ENCODE results near the gene GBGT1. TPM values are rescaled to one million over a fixed set of nuclear protein-coding genes. Genes with fewer than 3 reads are reported as not detected.

Gene GBGT1
- total RNA-seq, 6 experiments from 2014 or later = 1.1 to 2.8 (median 1.7) TPM

DNA sequence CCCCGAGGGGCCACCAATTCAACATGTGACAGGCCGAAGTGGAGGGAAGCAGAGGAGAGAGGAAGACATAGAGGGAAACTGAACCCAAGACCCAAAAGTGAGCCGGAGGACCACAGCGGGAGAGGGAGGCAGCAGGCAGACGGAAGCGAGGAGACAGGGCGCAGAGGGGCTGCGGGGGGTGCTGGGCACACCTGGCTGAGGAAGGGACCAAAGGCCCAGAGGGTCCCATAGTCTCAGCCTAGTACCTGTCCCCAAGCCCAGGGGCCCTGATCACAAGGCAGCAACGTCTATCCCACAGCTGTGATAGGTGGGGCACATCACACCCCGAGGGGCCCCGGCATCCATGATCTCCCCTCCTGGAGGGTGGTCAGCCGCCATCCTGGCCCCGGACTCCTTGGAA is 35.6 kb downstream of the GBGT1 start:
- H3K27ac Mint-ChIP-seq = no peak overlapping the region
- TF ChIP-seq, protein P1, sequence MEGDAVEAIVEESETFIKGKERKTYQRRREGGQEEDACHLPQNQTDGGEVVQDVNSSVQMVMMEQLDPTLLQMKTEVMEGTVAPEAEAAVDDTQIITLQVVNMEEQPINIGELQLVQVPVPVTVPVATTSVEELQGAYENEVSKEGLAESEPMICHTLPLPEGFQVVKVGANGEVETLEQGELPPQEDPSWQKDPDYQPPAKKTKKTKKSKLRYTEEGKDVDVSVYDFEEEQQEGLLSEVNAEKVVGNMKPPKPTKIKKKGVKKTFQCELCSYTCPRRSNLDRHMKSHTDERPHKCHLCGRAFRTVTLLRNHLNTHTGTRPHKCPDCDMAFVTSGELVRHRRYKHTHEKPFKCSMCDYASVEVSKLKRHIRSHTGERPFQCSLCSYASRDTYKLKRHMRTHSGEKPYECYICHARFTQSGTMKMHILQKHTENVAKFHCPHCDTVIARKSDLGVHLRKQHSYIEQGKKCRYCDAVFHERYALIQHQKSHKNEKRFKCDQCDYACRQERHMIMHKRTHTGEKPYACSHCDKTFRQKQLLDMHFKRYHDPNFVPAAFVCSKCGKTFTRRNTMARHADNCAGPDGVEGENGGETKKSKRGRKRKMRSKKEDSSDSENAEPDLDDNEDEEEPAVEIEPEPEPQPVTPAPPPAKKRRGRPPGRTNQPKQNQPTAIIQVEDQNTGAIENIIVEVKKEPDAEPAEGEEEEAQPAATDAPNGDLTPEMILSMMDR (IDR thresholded peaks at IDR 0.05) = no peak
- H3K27me3 Mint-ChIP-seq (ENCODE audit: insufficient read depth) = peaks cover 4% of the 10 kb centered on the region
- H3K9me3 Mint-ChIP-seq = no peaks in the 10 kb centered on the region
- peaks cover 26% of the 10 kb centered on the region for H3K4me1 Mint-ChIP-seq (ENCODE audit: low read depth)
- no peak overlapping the region for H3K4me3 Mint-ChIP-seq
- DNase-seq = no peak
- H3K36me3 Mint-ChIP-seq (ENCODE audit: low read depth) = no peaks in the 10 kb centered on the region

DNA sequence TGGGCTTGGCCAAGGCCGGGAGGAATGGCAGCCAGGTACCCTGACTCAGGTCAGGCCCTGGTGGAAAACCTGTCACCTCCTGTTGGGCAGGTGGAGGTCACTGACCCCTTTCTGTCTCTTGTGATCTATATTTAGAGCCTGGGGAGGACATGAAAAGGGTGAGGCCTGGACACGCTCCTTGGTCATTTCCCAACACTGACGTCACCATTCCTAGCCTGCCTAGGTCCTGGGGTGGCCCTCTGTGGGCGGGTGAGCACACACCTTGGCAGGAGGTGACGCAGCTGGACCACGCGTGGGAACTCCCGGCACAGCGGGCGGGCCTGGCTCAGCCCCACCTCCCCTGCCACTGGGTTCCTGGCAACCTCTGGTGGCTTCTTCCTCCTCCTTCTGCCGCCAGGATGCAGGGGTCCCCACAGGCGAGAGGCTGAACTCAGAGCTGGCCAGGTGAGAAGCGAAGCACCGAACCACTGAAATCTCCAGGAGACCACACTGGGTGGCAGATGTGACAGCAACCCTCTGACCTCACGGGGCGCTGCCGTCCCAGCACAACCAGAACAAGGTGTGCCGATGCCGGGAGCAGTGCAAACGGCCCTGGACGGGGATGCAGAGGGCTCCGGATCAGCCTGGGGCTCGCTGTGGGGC is 36.3 kb downstream of the GBGT1 start:
- TF ChIP-seq, protein P1 (IDR thresholded peaks at IDR 0.05) = no peak
- Mint-ChIP-seq H3K36me3 (ENCODE audit: low read depth) (no peaks in the 10 kb centered on the region), H3K9me3 (no peaks in the 10 kb centered on the region), H3K27me3 (ENCODE audit: insufficient read depth) (peaks cover 4% of the 10 kb centered on the region), H3K4me1 (ENCODE audit: low read depth) (peaks cover 32% of the 10 kb centered on the region), H3K4me3 (no peak overlapping the region), H3K27ac (no peak overlapping the region)
- DNase-seq = no peak

DNA sequence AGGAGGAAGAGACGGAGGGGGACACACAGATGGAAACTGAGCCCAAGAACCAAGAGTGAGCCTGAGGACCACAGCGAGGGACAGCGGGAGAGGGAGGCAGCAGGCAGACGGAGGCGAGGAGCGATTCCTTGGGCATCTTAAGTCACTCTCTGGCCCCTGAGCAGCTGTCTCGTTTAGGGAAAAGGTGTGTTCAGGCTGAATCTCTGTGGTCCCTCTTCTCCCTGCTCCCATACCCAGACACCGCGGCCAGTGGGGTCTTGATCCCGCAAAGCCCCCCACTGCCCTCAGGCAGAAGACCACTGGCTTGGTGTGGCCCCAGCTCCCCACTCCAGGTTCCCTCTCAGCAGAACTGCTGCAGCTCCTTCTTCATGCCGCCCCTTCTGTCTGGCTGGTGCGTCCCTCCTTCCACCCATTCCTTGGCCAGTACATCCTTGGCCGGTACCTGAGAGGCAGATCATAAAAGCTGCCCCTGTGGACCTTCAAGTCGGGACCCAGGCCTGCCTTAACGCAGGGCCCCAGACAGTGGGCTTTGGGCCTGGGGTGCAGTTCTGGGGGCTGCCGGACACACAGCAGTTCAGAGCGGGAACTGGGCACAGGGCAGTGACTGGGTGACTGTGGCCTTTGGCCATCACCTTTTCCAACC is 36.9 kb downstream of the GBGT1 start:
- TF ChIP-seq, protein P1 (IDR thresholded peaks at IDR 0.05) = no peak
- Mint-ChIP-seq H3K9me3 (no peaks in the 10 kb centered on the region), H3K4me3 (peak overlapping the region; percentile 37; the same call in 1 of the 2 replicates), H3K27ac (peak overlapping the region; percentile 42; the same call in 1 of the 2 replicates), H3K27me3 (ENCODE audit: insufficient read depth) (peaks cover 4% of the 10 kb centered on the region), H3K36me3 (ENCODE audit: low read depth) (no peaks in the 10 kb centered on the region), H3K4me1 (ENCODE audit: low read depth) (peaks cover 32% of the 10 kb centered on the region)
- no peak for DNase-seq

DNA sequence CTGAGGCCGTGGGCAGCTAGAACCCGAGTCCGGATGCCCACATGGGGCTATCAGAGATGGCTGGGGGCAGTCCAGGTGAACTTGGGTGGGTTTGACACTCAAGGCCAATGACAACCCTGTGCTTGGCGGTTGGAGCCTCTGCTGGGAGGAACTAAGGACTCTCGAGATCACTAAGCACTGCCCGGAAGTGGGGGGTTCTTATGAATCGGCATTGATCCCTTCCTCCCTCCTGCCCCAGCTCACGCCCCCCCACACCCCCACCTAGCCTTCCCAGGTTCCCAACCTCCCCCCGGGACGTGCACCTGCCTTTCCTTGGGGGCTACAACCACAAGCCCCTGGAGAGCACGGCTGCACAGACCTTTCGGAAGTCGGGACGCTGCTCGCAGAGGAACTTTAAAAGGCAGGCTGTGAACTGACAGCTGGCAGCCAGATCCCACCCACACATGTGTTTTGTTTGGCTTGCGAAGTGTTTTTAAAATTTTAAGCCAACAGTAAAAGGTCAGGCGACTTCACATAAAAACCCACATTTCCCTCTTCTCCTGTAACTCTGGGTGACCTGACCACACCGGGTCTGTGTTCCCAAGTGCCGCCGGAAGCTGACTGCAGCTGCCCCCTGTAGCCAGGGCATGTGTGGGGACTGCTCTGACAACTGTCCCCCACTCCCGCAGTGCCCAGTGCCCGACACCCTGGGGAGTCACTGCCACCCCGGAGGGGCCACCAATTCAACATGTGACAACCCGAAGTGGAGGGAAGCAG is 37.6 kb downstream of the GBGT1 start:
- Mint-ChIP-seq H3K36me3 (ENCODE audit: low read depth) (no peaks in the 10 kb centered on the region), H3K9me3 (no peaks in the 10 kb centered on the region), H3K4me3 (peak overlapping the region; percentile 37), H3K27me3 (ENCODE audit: insufficient read depth) (peaks cover 4% of the 10 kb centered on the region), H3K4me1 (ENCODE audit: low read depth) (peaks cover 32% of the 10 kb centered on the region), H3K27ac (peak overlapping the region; percentile 42; the same call in 1 of the 2 replicates)
- TF ChIP-seq, protein P1 (IDR thresholded peaks at IDR 0.05) = no peak
- peak; percentile 23 for DNase-seq

DNA sequence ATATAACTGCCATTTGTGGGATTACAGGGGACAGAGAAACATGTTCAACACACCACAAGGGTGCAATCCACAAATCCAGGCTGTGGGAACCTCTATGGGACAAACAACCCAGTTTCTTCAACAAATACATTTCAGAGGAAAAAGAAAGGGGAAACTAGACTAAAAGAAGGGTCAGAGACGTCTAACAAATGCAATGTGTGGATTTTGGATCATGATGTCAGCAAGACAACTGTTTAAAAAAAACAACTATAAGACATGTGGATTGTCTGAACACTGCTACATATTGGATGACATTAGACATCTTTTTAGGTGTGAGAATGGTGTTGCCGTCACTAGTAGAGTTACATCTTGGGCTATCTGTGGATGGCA is 38.8 kb downstream of the GBGT1 start:
- Mint-ChIP-seq H3K9me3 (no peaks in the 10 kb centered on the region), H3K4me1 (ENCODE audit: low read depth) (peaks cover 35% of the 10 kb centered on the region), H3K4me3 (no peak overlapping the region), H3K36me3 (ENCODE audit: low read depth) (no peaks in the 10 kb centered on the region), H3K27me3 (ENCODE audit: insufficient read depth) (peaks cover 4% of the 10 kb centered on the region), H3K27ac (no peak overlapping the region)
- no peak for DNase-seq
- TF ChIP-seq, protein P1 (IDR thresholded peaks at IDR 0.05) = no peak

Data from HFFc6 (cell line).